ENCODE data around the gene WDFY4. TPM values are rescaled to one million over a fixed set of nuclear protein-coding genes. Genes with fewer than 3 reads are reported as not detected.

The WDFY4 gene
- polyA plus RNA-seq, 1 of the 3 experiments (the other 2 are of a cell fraction), result not detected

DNA sequence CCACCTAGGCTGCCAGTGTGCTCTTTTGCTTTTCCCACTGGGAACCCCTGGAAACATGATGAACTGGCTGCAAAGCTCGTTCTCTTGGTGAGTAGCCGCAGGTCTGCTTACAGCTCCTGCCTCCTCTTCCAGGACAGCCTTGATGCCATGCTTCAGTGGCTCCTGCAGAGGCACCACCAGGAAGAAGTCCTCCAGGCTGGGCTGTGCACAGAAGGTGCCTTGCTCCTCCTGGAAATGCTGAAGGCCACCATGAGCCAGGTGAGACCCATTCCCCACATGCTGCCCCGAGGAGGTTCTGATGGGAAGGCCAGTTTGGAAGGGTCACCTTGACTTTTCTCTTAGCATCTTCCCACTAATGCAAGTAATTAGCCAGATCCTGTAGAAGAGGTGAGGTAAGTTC lies 129.2 kb downstream of the WDFY4 start:
- no peak overlapping the region for H3K9ac ChIP-seq
- no peak overlapping the region for H3K4me3 ChIP-seq (ENCODE audit: low read depth in 2 of 2, low read length in 1 of 2)
- POLR2A ChIA-PET, result no interaction called here
- no peaks in the 10 kb centered on the region for H3K36me3 ChIP-seq (replicated peaks in 1 of 2; ENCODE audit: control insufficient read depth in 1 of 2, insufficient read depth in 2 of 2, low read length in 1 of 2)
- no peak overlapping the region for H3K27ac ChIP-seq (ENCODE audit: low read depth in 2 of 2, low read length in 1 of 2)
- no peaks in the 10 kb centered on the region for H3K9me2 ChIP-seq
- CTCF ChIA-PET, result no interaction called here
- no peak overlapping the region for H3K4me2 ChIP-seq
- no peaks in the 10 kb centered on the region for H3K27me3 ChIP-seq (ENCODE audit: insufficient read depth)
- DNase-seq, result no peak
- 11% methylated on average over 3 of the region's 3 CpGs for WGBS (ENCODE audit: low lambda C conversion rate)
- H3F3A ChIP-seq (replicated peaks; ENCODE audit: insufficient read depth), result no peaks in the 10 kb centered on the region
- peaks cover 0 to 2% of the 10 kb centered on the region in 2 experiments; a peak in 1 of 4 replicates for H3K4me1 ChIP-seq (ENCODE audit: control insufficient read depth in 1 of 2, insufficient read depth in 2 of 2, low read depth in 1 of 2, low read length in 1 of 2)
- no peak overlapping the region for H2AFZ ChIP-seq (ENCODE audit: low read depth)
- H4K20me1 ChIP-seq (ENCODE audit: insufficient read depth), result no peaks in the 10 kb centered on the region
- H3K9me3 ChIP-seq, result no peaks in the 10 kb centered on the region
- H3K79me2 ChIP-seq (ENCODE audit: insufficient read depth), result no peaks in the 10 kb centered on the region
- TF ChIP-seq, protein P1, sequence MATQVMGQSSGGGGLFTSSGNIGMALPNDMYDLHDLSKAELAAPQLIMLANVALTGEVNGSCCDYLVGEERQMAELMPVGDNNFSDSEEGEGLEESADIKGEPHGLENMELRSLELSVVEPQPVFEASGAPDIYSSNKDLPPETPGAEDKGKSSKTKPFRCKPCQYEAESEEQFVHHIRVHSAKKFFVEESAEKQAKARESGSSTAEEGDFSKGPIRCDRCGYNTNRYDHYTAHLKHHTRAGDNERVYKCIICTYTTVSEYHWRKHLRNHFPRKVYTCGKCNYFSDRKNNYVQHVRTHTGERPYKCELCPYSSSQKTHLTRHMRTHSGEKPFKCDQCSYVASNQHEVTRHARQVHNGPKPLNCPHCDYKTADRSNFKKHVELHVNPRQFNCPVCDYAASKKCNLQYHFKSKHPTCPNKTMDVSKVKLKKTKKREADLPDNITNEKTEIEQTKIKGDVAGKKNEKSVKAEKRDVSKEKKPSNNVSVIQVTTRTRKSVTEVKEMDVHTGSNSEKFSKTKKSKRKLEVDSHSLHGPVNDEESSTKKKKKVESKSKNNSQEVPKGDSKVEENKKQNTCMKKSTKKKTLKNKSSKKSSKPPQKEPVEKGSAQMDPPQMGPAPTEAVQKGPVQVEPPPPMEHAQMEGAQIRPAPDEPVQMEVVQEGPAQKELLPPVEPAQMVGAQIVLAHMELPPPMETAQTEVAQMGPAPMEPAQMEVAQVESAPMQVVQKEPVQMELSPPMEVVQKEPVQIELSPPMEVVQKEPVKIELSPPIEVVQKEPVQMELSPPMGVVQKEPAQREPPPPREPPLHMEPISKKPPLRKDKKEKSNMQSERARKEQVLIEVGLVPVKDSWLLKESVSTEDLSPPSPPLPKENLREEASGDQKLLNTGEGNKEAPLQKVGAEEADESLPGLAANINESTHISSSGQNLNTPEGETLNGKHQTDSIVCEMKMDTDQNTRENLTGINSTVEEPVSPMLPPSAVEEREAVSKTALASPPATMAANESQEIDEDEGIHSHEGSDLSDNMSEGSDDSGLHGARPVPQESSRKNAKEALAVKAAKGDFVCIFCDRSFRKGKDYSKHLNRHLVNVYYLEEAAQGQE (IDR thresholded peaks at IDR 0.05; ENCODE audit: low read depth, low read length), result no peak
- TF ChIP-seq EZH2phosphoT487 (IDR thresholded peaks at IDR 0.05; ENCODE audit: borderline replicate concordance, low read depth), result no peak
- TF ChIP-seq, protein P2, sequence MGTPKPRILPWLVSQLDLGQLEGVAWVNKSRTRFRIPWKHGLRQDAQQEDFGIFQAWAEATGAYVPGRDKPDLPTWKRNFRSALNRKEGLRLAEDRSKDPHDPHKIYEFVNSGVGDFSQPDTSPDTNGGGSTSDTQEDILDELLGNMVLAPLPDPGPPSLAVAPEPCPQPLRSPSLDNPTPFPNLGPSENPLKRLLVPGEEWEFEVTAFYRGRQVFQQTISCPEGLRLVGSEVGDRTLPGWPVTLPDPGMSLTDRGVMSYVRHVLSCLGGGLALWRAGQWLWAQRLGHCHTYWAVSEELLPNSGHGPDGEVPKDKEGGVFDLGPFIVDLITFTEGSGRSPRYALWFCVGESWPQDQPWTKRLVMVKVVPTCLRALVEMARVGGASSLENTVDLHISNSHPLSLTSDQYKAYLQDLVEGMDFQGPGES (IDR thresholded peaks at IDR 0.05; ENCODE audit: low read depth, low read length), result no peak
- TF ChIP-seq, protein P3, sequence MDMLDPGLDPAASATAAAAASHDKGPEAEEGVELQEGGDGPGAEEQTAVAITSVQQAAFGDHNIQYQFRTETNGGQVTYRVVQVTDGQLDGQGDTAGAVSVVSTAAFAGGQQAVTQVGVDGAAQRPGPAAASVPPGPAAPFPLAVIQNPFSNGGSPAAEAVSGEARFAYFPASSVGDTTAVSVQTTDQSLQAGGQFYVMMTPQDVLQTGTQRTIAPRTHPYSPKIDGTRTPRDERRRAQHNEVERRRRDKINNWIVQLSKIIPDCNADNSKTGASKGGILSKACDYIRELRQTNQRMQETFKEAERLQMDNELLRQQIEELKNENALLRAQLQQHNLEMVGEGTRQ (IDR thresholded peaks at IDR 0.05; ENCODE audit: borderline replicate concordance, low read depth, low read length), result no peak
- TF ChIP-seq CHD2 (IDR thresholded peaks at IDR 0.05; ENCODE audit: low read length, partially characterized antibody), result no peak
- TF ChIP-seq TCF12 (IDR thresholded peaks at IDR 0.05), result no peak
- TF ChIP-seq FOSL2 (IDR thresholded peaks at IDR 0.05; ENCODE audit: borderline replicate concordance, low read depth), result no peak
- TF ChIP-seq, protein P4, sequence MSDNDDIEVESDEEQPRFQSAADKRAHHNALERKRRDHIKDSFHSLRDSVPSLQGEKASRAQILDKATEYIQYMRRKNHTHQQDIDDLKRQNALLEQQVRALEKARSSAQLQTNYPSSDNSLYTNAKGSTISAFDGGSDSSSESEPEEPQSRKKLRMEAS (IDR thresholded peaks at IDR 0.05; ENCODE audit: low read depth), result no peak
- no peak for TF ChIP-seq NFIC (IDR thresholded peaks at IDR 0.05; ENCODE audit: borderline replicate concordance)
- no peak for TF ChIP-seq GABPA (IDR thresholded peaks at IDR 0.05; ENCODE audit: low read depth)
- TF ChIP-seq POLR2AphosphoS5 (IDR thresholded peaks at IDR 0.05; ENCODE audit: low read depth, low read length), result no peak
- TF ChIP-seq, protein P5, sequence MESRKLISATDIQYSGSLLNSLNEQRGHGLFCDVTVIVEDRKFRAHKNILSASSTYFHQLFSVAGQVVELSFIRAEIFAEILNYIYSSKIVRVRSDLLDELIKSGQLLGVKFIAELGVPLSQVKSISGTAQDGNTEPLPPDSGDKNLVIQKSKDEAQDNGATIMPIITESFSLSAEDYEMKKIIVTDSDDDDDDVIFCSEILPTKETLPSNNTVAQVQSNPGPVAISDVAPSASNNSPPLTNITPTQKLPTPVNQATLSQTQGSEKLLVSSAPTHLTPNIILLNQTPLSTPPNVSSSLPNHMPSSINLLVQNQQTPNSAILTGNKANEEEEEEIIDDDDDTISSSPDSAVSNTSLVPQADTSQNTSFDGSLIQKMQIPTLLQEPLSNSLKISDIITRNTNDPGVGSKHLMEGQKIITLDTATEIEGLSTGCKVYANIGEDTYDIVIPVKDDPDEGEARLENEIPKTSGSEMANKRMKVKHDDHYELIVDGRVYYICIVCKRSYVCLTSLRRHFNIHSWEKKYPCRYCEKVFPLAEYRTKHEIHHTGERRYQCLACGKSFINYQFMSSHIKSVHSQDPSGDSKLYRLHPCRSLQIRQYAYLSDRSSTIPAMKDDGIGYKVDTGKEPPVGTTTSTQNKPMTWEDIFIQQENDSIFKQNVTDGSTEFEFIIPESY (IDR thresholded peaks at IDR 0.05; ENCODE audit: borderline replicate concordance, low read depth), result no peak
- TF ChIP-seq, protein P6, sequence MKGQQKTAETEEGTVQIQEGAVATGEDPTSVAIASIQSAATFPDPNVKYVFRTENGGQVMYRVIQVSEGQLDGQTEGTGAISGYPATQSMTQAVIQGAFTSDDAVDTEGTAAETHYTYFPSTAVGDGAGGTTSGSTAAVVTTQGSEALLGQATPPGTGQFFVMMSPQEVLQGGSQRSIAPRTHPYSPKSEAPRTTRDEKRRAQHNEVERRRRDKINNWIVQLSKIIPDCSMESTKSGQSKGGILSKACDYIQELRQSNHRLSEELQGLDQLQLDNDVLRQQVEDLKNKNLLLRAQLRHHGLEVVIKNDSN (IDR thresholded peaks at IDR 0.05; ENCODE audit: borderline replicate concordance, low read depth), result no peak
- no peak for TF ChIP-seq FOXM1 (IDR thresholded peaks at IDR 0.05; ENCODE audit: low read depth)
- TF ChIP-seq RXRA (IDR thresholded peaks at IDR 0.05; ENCODE audit: borderline replicate concordance, low read depth), result no peak
- TF ChIP-seq MEF2A (IDR thresholded peaks at IDR 0.05; ENCODE audit: borderline replicate concordance, low read depth), result no peak
